GM12892 (cell line): ENCODE measurements around the gene PRDM15.

Experiments used
- POLR2A ChIP-seq: IDR thresholded peaks from 2 replicates; pipeline ENCODE4 v1.6.1; 2011; ENCODE audit warnings: low read depth, low read length, control low read depth
- POLR2AphosphoS5 ChIP-seq: IDR thresholded peaks from 2 replicates; pipeline ENCODE4 v1.6.1; 2011; ENCODE audit warnings: low read depth, low read length, control low read depth
- TAF1 ChIP-seq: IDR thresholded peaks from 2 replicates; pipeline ENCODE4 v1.6.1; 2011; ENCODE audit warnings: low read depth, mild to moderate bottlenecking, control low read depth, low read length, borderline replicate concordance

GRCh38 chr21:41808846-41809245 is 70.3 kb downstream of the PRDM15 start:
- TF ChIP-seq POLR2A (no peak), TAF1 (no peak), POLR2AphosphoS5 (no peak)
